HG03432 (cell line): ENCODE results near the gene ZNF578.
"Not testable (repeated sequence)": the region's sequence is repeated elsewhere in the genome, so short reads cannot be mapped to it uniquely, and the experiment has no call there.

Experiments
- ATAC-seq: cut with Tn5 transposase; IDR thresholded peaks from one replicate; pipeline ENCODE4 v1.9.1; 2021; ENCODE audit warnings: mild to moderate bottlenecking, moderate library complexity; ENCODE audit not compliant: unreplicated experiment

Gene ZNF578

GRCh38 chr19:52453324-52454094, at the start of gene ZNF578:
ZNF578 (plus strand) TSS chr19:52453553; CDS start chr19:52501846, 48,293 bp downstream.
- no peak for ATAC-seq

- ATAC-seq, result no peak
Observed at GRCh38 chr19:52410276-52410675, 43.1 kb upstream of the ZNF578 start.

- ATAC-seq, result no peak
Observed at GRCh38 chr19:52415711-52416110, 37.6 kb upstream of the ZNF578 start.

DNA sequence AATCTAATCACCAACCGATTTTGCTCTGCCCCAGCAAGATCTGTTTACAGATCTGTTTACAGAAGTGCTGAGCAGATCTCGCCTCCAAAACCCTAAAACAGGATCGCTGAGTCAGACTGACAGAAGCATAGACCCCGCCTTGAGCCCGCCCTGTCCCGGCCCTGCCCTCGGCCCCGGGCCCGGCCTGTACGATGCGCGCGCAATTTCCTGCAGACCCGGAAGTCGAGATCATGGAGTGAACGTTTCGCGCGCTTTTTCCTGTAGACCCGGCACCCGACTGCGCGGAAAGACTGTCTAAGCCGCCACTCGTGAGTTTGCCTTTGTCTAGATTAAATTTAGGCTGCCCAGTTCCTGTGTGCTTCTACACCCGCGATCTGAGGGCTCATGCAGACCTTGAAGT, 24.4 kb upstream of the ZNF578 start, which contains the start of gene ZNF534:
ZNF534 (plus strand) TSS at position 212 of the 400 bp plus-strand sequence. CDS start 2,327 bp downstream, outside the sequence.
- no peak for ATAC-seq

GRCh38 chr19:52442179-52442578, 11.2 kb upstream of the ZNF578 start:
- no peak for ATAC-seq

DNA sequence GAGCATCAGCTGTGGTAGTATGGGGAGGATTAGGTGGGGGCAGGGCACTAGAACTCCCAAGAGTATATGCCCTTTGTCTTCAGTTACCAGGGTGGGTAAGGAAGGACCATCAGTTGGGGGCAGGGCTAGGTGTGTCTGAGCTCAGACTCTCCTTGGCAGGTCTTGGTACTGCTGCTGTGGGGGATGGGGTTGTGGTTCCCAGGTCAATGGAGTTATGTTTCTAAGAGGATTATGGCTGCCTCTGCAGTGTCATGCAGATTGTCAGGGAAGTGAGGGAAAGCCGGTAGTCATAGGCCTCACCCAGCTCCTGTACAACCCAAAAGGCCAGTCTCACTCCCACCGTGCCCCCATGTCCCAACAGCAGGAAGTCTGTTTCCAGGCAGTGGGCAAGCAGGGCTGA, 8.8 kb upstream of the ZNF578 start:
- no peak for ATAC-seq

DNA sequence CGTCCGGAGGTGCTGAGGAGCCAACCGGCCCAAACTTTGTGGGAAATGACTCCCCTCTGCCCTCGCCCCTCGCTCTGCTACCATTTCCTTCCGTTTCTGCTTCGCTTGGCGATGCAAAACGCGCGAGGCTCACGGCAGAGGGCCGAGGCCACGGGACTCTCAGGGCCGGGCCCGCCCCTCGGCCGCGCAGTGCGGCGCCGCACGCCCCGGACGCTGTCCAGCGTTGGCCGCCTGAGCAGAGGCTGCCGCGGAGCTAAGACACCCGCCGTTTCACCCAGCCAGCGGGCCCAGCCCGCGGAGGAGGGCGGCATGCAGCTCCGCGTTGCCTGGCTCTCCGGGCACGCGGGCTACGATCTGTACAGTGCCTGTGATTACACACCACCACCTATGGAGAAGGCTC, 2.1 kb upstream of the ZNF578 start:
- no peak for ATAC-seq

DNA sequence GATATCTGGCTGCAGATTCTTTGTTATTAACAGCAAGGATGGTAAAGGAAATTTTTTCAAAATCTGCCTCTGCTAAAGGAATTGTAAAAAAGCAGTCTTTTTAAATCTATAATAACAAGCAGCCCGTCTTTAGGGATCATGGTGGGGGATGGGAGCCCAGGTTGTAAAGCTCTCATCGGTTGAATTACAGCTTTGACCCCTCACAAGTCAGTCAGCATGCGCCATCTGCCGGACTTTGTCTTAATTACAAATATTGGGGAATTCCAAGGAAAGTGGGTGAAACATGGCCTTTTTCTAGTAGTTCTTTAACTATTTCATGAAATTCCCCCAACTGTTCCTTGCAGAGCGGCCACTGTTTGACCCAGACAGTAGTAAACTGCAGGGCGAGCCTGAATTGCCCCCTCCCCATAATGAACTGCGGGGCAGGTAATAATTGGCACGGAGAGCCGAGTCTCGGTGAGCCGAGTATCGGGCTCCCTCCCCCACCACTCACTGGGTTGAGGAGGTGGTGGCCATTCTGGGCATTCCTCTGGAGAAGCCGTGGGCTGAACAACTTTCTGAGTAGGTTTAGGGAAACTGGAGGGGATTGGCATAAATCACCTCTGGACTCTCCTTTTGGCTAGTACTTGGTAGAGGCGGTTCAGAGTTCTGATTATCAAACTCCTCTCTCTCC, 11.6 kb downstream of the ZNF578 start:
- ATAC-seq, result no peak

- no peak for ATAC-seq
Observed at GRCh38 chr19:52473655-52474350, 20.4 kb downstream of the ZNF578 start.

GRCh38 chr19:52474351-52475127, 21.2 kb downstream of the ZNF578 start:
- no peak for ATAC-seq

GRCh38 chr19:52484111-52484743, 30.9 kb downstream of the ZNF578 start:
- ATAC-seq, result not testable (repeated sequence)

GRCh38 chr19:52485064-52485463, 31.7 kb downstream of the ZNF578 start:
- not testable (repeated sequence) for ATAC-seq

- ATAC-seq, result not testable (repeated sequence)
Observed at GRCh38 chr19:52485561-52486240, 32.3 kb downstream of the ZNF578 start.

DNA sequence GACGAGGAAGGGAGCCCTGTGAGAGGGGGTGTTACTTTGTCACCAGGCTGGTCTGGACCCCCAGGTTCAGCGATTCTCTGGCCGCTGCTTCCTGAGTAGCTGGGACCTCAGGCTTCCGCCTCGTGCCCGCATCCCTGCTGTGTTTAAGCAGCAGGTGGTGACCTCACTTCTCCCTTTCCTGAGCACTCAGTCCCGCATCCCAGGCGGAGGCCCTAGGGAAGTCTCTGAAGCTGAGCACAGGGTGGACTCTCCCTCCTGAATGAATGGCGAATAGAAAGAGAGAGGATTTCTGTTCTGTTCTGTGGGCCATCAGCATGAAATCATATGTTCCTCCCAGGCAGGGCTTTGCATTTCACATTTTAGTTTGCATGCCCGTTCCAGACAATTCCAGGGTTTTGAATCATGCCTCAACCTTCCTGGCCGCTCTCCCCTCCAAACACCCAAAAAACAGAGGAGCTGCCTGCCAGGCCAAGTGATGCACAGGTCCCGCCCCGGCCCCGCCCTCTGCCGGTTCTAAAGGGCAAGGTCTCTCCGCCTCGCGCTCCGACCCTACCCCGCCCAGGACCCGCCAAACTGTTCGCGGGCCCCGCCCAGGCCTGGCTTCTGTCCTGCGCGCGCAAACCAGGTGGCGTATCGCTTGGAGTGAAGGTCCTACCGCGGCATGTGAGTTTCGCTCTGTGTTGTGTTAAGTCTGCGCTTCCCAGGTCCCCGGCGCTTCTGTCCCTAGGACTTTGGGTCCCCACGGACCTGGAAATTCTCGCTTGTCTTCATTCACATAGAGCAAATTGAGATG, 39.0 kb downstream of the ZNF578 start:
- no peak for ATAC-seq

- ATAC-seq, result no peak
Observed at GRCh38 chr19:52492994-52493470, 39.7 kb downstream of the ZNF578 start.

DNA sequence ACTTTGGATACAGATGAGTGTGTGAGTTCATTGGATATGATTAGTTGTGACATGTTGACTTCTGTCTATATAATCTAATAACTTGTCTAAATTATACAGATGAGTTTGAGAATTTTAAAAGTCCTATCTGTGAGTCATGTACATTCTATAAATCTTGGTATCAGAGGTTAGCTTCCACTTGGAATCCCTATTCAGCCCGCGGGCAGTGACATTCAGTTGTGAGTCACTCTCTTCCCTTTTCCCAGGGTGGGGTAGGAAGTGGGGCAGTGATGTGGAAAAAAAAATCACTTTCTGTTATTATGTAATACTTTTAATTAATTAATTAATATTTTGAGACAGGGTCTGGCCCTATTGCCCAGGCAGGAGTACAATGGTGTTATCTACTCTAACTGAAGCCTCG, 41.2 kb downstream of the ZNF578 start:
- ATAC-seq, result no peak

DNA sequence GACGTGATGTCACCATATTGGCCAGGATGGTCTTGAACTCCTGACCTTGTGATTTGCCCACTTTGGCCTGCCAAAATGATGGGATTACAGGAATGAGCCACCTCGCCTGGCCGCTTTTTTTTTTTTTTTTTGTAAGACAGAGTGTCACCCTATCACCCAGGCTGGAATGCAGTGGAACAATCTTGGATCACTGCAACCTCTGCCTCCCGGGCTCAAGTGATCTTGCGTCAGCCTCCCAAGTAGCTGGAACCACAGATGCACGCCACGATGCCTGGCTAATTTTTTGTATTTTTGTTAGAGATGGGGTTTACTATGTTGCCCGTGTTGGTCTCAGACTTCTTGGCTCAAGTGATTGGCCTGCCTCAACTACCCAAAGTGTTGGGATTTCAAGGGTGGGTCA, 45.2 kb downstream of the ZNF578 start:
- ATAC-seq, result no peak

GRCh38 chr19:52500474-52500873, 47.1 kb downstream of the ZNF578 start:
- not testable (repeated sequence) for ATAC-seq

DNA sequence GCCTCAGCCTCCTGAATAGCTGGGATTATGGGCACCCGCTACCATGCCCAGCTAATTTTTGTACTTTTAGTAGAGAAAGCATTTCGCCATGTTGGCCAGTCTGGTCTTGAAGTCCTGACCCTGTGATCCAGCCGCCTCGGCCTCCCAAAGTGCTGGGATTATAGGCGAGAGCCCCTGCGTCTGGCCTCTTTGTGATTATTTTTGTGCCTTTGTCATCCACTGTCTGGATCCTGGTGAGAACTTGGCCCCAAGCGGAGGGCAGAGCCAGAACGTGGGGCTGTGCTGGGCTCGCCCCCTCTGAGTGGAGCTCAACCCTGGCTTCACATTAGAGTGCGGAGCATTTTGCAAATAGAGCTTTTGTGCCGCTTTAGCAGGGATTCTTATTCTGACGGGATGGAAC, 47.6 kb downstream of the ZNF578 start:
- not testable (repeated sequence) for ATAC-seq
